Skin of body (tissue), 2 donors: ENCODE data around the gene PRSS27. TPM values are rescaled to one million over a fixed set of nuclear protein-coding genes. Genes with fewer than 3 reads are reported as not detected.

Experiments used
- DNase-seq: peaks from one replicate; lab custom pipeline; 2025; lab: John Stamatoyannopoulos, UW
- total RNA-seq: library from RNA; depleted of rRNA; stranded (reverse); fragments of >200 nt; gene quantifications from one replicate; pipeline ENCODE4 v1.2.3, GENCODE V29; 2014

The PRSS27 gene
- total RNA-seq, 1 donor from 2014 or later = 0.39 TPM

- no peak for DNase-seq
Observed at GRCh38 chr16:2751577-2752034, 31.6 kb upstream of the PRSS27 start.

- no peak for DNase-seq
Observed at GRCh38 chr16:2749936-2750335, 29.9 kb upstream of the PRSS27 start.

- DNase-seq = no peak
Observed at GRCh38 chr16:2749476-2749875, 29.5 kb upstream of the PRSS27 start.

- no peak for DNase-seq
Observed at GRCh38 chr16:2748757-2749455, 28.9 kb upstream of the PRSS27 start.

GRCh38 chr16:2745961-2746360 lies 25.9 kb upstream of the PRSS27 start:
- no peak for DNase-seq

- DNase-seq = no peak
Observed at GRCh38 chr16:2745116-2745890, 25.3 kb upstream of the PRSS27 start.

- DNase-seq = no peak
Observed at GRCh38 chr16:2744711-2745110, 24.7 kb upstream of the PRSS27 start.

- no peak for DNase-seq
Observed at GRCh38 chr16:2743007-2743810, 23.2 kb upstream of the PRSS27 start.

GRCh38 chr16:2742323-2743006 lies 22.4 kb upstream of the PRSS27 start:
- no peak for DNase-seq

- no peak for DNase-seq
Observed at GRCh38 chr16:2741168-2741567, 21.1 kb upstream of the PRSS27 start.

- no peak for DNase-seq
Observed at GRCh38 chr16:2740476-2740875, 20.5 kb upstream of the PRSS27 start.

GRCh38 chr16:2739625-2740430 lies 19.8 kb upstream of the PRSS27 start:
- no peak for DNase-seq

- no peak for DNase-seq
Observed at GRCh38 chr16:2738615-2739014, 18.6 kb upstream of the PRSS27 start.

- no peak for DNase-seq
Observed at GRCh38 chr16:2737895-2738418, 17.9 kb upstream of the PRSS27 start.

- DNase-seq = no peak
Observed at GRCh38 chr16:2737238-2737605, 17.2 kb upstream of the PRSS27 start.

GRCh38 chr16:2736476-2737237 lies 16.6 kb upstream of the PRSS27 start:
- DNase-seq = no peak

- DNase-seq = no peak
Observed at GRCh38 chr16:2734844-2735515, 15.0 kb upstream of the PRSS27 start.

GRCh38 chr16:2728034-2728433 lies 8.0 kb upstream of the PRSS27 start:
- DNase-seq = no peak

GRCh38 chr16:2726923-2727322 lies 6.9 kb upstream of the PRSS27 start:
- no peak for DNase-seq
